ENCODE results near the gene VPREB1.
"Not testable (repeated sequence)": the region's sequence is repeated elsewhere in the genome, so short reads cannot be mapped to it uniquely, and the experiment has no call there.

- TF ChIP-seq CTCF (conservative IDR thresholded peaks at IDR 0.05 in 1 of 2, IDR thresholded peaks at IDR 0.05 in 1 of 2; ENCODE audit: low read depth in 1 of 2, low read length in 2 of 2); EZH2 (IDR thresholded peaks at IDR 0.05; ENCODE audit: low read length, missing control alignments): not testable (repeated sequence)
These were observed 42.6 kb downstream of the VPREB1 start for GRCh38 chr22:22287106-22287626.

All from fibroblast of lung (primary cell).